ENCODE results near the gene C6orf118.

Gene C6orf118

GRCh38 chr6:165244524-165245247 is 64.7 kb downstream of the C6orf118 start:
- DNase-seq (ENCODE audit: low spot score), result no peak

- DNase-seq (ENCODE audit: low spot score), result no peak
Observed at GRCh38 chr6:165243801-165244200, 65.6 kb downstream of the C6orf118 start.

- DNase-seq (ENCODE audit: low spot score), result no peak
Observed at GRCh38 chr6:165236326-165236725, 73.1 kb downstream of the C6orf118 start.

- DNase-seq (ENCODE audit: low spot score), result no peak
Observed at GRCh38 chr6:165232731-165233488, 76.5 kb downstream of the C6orf118 start.

- DNase-seq (ENCODE audit: low spot score), result no peak
Observed at GRCh38 chr6:165231581-165232561, 77.5 kb downstream of the C6orf118 start.

GRCh38 chr6:165231177-165231576 is 78.2 kb downstream of the C6orf118 start:
- DNase-seq (ENCODE audit: low spot score), result no peak

Data from CD4-positive, alpha-beta T cell treated with Interleukin-2 at 100 ng/mL for 4 hours (primary cell).